HepG2 (cell line): ENCODE results near the gene CD58. TPM values are rescaled to one million over a fixed set of nuclear protein-coding genes. Genes with fewer than 3 reads are reported as not detected.
A peak's percentile ranks its signal among the peaks of the same experiment; 100 is the strongest.

Experiments used
- ARID2 ChIP-seq: sonication (generic); formaldehyde crosslinking; IDR thresholded peaks from 2 replicates; pipeline ENCODE4 v1.8.1; 2022; ENCODE audit warnings: mild to moderate bottlenecking, missing genetic modification reagents, borderline replicate concordance
- HES4 ChIP-seq: sonication (generic); formaldehyde crosslinking; IDR thresholded peaks from 2 replicates; pipeline ENCODE4 v1.9.0; 2021; ENCODE audit warnings: mild to moderate bottlenecking, missing genetic modification reagents, borderline replicate concordance
- KLF6 ChIP-seq: IDR thresholded peaks from 2 replicates; pipeline ENCODE4 v1.8.0; 2016; ENCODE audit warnings: missing biosample characterization, missing genetic modification reagents
- NONO ChIP-seq, 2 experiments: fragments of 450-650 bp in 1 of 2; sonication (generic) in 1 of 2; formaldehyde crosslinking in 1 of 2; IDR thresholded peaks in 1 of 2; conservative IDR thresholded peaks in 1 of 2; 2 replicates each; pipeline versions ENCODE4 v1.6.1 to v1.8.0; 2017 to 2022; ENCODE audit warnings: mild to moderate bottlenecking in 1 of 2, missing genetic modification reagents in 1 of 2, moderate library complexity in 1 of 2
- PRMT3 ChIP-seq: sonication (generic); formaldehyde crosslinking; IDR thresholded peaks from 2 replicates; pipeline ENCODE4 v1.8.1; 2022; ENCODE audit warnings: low read depth, mild to moderate bottlenecking, moderate library complexity, missing genetic modification reagents, borderline replicate concordance
- SAFB2 ChIP-seq: sonication (generic); formaldehyde crosslinking; IDR thresholded peaks from 2 replicates; pipeline ENCODE4 v1.5.1; 2020; ENCODE audit warnings: missing genetic modification reagents, low read depth, mild to moderate bottlenecking, borderline replicate concordance
- SOX13 ChIP-seq, 3 experiments: fragments of 450-650 bp in 1 of 3; sonication (generic) in 1 of 3; formaldehyde crosslinking in 1 of 3; IDR thresholded peaks in 2 of 3; conservative IDR thresholded peaks in 1 of 3; 2 replicates each; pipeline versions ENCODE4 v1.5.0 to v1.6.1; 2016 to 2020; ENCODE audit warnings: antibody characterized with exemption in 1 of 3, mild to moderate bottlenecking in 1 of 3, missing compliant biosample characterization in 1 of 3, missing genetic modification reagents in 1 of 3, moderate library complexity in 1 of 3
- SYNCRIP ChIP-seq: fragments of 200-400 bp; formaldehyde crosslinking; IDR thresholded peaks from 2 replicates; pipeline ENCODE4 v1.6.1; 2018; ENCODE audit warnings: mild to moderate bottlenecking, low read depth, low read length; ENCODE audit not compliant: insufficient read depth
- TCF12 ChIP-seq, 2 experiments: fragments of 450-650 bp in 1 of 2; sonication (generic) in 1 of 2; formaldehyde crosslinking in 1 of 2; IDR thresholded peaks; 2 replicates each; pipeline versions ENCODE4 v1.6.1 to v1.8.0; 2017 to 2022; ENCODE audit warnings: antibody characterized with exemption in 1 of 2, mild to moderate bottlenecking in 1 of 2, missing genetic modification reagents in 1 of 2, moderate library complexity in 1 of 2
- TEAD2 ChIP-seq: sonication (generic); formaldehyde crosslinking; IDR thresholded peaks from 2 replicates; pipeline ENCODE4 v1.9.0; 2021; ENCODE audit warnings: missing genetic modification reagents
- ZFYVE20 ChIP-seq: sonication (generic); formaldehyde crosslinking; IDR thresholded peaks from 2 replicates; pipeline ENCODE4 v1.8.0; 2023; ENCODE audit warnings: low read depth, mild to moderate bottlenecking, moderate library complexity, missing genetic modification reagents, borderline replicate concordance
- ZMYM3 ChIP-seq: sonication (generic); formaldehyde crosslinking; IDR thresholded peaks from 2 replicates; pipeline ENCODE4 v1.5.1; 2020; ENCODE audit warnings: mild to moderate bottlenecking, missing genetic modification reagents
- ZNF234 ChIP-seq: sonication (generic); formaldehyde crosslinking; conservative IDR thresholded peaks from 2 replicates; pipeline ENCODE4 v1.5.1; 2020; ENCODE audit warnings: mild to moderate bottlenecking, missing genetic modification reagents
- ZNF552 ChIP-seq: sonication (generic); formaldehyde crosslinking; IDR thresholded peaks from 2 replicates; pipeline ENCODE4 v1.9.0; 2022; ENCODE audit warnings: missing genetic modification reagents, mild to moderate bottlenecking, borderline replicate concordance
- polyA plus RNA-seq, 8 experiments: library from polyadenylated mRNA; depleted of rRNA in 3 of 8; stranded (reverse) in 7 of 8; unstranded in 1 of 8; fragments of >200 nt; fragmentation: Illumina TruSeq in 4 of 8; extraction: Trizol in 4 of 8; gene quantifications; 2 replicates each; pipeline versions ENCODE4 v1.2.1 to v1.2.3, GENCODE V29; 2011 to 2016; ENCODE audit warnings: low read depth in 4 of 8, missing spikeins in 1 of 8, mixed read lengths in 1 of 8; ENCODE audit not compliant: insufficient read depth in 1 of 8
- total RNA-seq, 5 experiments: library from RNA; depleted of rRNA; stranded (reverse); fragments of >200 nt; fragmentation: Illumina TruSeq; extraction: Trizol; gene quantifications; 2 replicates each; pipeline ENCODE4 v1.2.3, GENCODE V29; 2016; ENCODE audit warnings: low read depth in 1 of 5
- TF ChIP-seq, protein P1 (sequence below): sonication (generic); formaldehyde crosslinking; IDR thresholded peaks from 2 replicates; pipeline ENCODE4 v1.4.0; 2020; ENCODE audit warnings: missing genetic modification reagents
- TF ChIP-seq, protein P2 (sequence below): sonication (generic); formaldehyde crosslinking; IDR thresholded peaks from 2 replicates; pipeline ENCODE4 v1.4.0; 2020; ENCODE audit warnings: missing genetic modification reagents, low read depth, mild to moderate bottlenecking, borderline replicate concordance
- TF ChIP-seq, protein P3 (sequence below): IDR thresholded peaks from 2 replicates; pipeline ENCODE4 v1.4.0; 2020; ENCODE audit warnings: mild to moderate bottlenecking, missing genetic modification reagents
- TF ChIP-seq, protein P4 (sequence below): sonication (generic); formaldehyde crosslinking; IDR thresholded peaks from 2 replicates; pipeline ENCODE4 v1.5.1; 2020; ENCODE audit warnings: missing genetic modification reagents, mild to moderate bottlenecking, borderline replicate concordance

Gene CD58
- total and polyA plus RNA-seq, 2 of the 13 experiments (the other 11 are each of a cell fraction or from before 2014, with no cell fraction given) = 9.4 to 13.5 TPM

DNA sequence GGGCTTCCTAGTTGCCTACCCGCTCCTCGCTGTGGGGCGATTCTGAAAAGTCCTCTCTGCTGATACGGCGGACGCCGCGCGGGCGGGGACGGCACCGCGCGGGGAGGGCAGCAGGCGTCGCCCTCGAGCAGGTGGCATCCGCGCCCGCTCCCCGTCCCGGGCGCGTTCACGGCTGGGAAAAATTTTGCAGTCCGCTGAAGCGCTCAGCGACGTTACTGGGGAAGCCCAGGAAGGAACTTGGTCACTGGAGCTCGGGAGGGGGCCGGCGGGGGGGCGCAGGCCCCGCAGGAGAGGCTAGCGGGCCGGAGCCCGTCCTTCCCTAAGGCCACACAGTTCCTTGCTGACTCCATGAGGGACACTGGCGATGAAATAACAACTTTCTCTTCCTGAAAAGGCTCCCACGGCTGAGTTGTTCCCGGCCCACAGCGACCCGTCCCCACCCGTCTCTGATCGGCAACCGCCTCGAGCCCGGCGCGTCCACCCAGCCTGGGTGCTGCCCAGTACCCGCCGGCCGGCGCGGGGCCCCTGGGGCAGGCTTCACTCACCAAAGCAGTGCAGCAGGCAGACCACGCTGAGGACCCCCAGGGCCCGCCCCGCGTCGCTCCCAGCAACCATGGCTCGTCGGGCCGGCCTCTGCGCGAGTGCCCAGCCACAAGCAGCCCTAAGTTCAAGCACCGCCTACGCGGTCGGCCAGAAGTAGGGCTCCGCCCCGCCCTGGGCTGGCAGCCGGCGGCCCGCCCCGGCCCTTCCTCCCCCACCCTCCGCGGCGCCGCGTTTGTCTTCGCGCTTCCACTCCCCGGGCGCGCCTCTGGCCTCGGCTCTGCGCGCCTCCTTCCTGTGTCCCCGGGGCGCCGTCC is at the start of gene CD58 (continued):
- TF ChIP-seq, protein P1, sequence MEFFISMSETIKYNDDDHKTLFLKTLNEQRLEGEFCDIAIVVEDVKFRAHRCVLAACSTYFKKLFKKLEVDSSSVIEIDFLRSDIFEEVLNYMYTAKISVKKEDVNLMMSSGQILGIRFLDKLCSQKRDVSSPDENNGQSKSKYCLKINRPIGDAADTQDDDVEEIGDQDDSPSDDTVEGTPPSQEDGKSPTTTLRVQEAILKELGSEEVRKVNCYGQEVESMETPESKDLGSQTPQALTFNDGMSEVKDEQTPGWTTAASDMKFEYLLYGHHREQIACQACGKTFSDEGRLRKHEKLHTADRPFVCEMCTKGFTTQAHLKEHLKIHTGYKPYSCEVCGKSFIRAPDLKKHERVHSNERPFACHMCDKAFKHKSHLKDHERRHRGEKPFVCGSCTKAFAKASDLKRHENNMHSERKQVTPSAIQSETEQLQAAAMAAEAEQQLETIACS (CRISPR knock-in tag) = peak; percentile 93
- TF ChIP-seq ZNF234 (CRISPR knock-in tag) (0 out of 2 replicates have a peak, but pooled peaks have one; percentile 15), SAFB2 (no peak), HES4 (CRISPR knock-in tag) (peak; percentile 41; the same call in 1 of the 2 replicates), ARID2 (CRISPR knock-in tag) (no peak), SYNCRIP (no peak), ZFYVE20 (CRISPR knock-in tag) (no peak), ZMYM3 (no peak), KLF6 (CRISPR knock-in tag) (peak; percentile 56; the same call in 1 of the 2 replicates), PRMT3 (CRISPR knock-in tag) (peak; percentile 51; the same call in 1 of the 2 replicates), ZNF552 (CRISPR knock-in tag) (peak; percentile 38; the same call in 1 of the 2 replicates), SOX13 (IDR thresholded peaks at IDR 0.05) (no peak), SOX13 (CRISPR knock-in tag; conservative IDR thresholded peaks at IDR 0.05 in 1 of 2, IDR thresholded peaks at IDR 0.05 in 1 of 2) (peak in 1 of 2 experiments; percentile 18; a peak in 1 of 4 replicates), NONO (IDR thresholded peaks at IDR 0.05) (no peak), NONO (CRISPR knock-in tag; conservative IDR thresholded peaks at IDR 0.05) (peak; percentile 61), TCF12 (IDR thresholded peaks at IDR 0.05) (no peak), TCF12 (CRISPR knock-in tag; IDR thresholded peaks at IDR 0.05) (0 out of 2 replicates have a peak, but pooled peaks have one; percentile 71), TEAD2 (CRISPR knock-in tag) (no peak)
- TF ChIP-seq, protein P2, sequence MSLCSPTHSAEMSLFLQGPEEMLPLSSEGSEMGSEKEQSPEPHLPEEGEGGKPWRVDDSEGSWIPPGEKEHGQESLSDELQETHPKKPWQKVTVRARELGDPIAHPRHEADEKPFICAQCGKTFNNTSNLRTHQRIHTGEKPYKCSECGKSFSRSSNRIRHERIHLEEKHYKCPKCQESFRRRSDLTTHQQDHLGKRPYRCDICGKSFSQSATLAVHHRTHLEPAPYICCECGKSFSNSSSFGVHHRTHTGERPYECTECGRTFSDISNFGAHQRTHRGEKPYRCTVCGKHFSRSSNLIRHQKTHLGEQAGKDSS (CRISPR knock-in tag) = no peak
- TF ChIP-seq, protein P3, sequence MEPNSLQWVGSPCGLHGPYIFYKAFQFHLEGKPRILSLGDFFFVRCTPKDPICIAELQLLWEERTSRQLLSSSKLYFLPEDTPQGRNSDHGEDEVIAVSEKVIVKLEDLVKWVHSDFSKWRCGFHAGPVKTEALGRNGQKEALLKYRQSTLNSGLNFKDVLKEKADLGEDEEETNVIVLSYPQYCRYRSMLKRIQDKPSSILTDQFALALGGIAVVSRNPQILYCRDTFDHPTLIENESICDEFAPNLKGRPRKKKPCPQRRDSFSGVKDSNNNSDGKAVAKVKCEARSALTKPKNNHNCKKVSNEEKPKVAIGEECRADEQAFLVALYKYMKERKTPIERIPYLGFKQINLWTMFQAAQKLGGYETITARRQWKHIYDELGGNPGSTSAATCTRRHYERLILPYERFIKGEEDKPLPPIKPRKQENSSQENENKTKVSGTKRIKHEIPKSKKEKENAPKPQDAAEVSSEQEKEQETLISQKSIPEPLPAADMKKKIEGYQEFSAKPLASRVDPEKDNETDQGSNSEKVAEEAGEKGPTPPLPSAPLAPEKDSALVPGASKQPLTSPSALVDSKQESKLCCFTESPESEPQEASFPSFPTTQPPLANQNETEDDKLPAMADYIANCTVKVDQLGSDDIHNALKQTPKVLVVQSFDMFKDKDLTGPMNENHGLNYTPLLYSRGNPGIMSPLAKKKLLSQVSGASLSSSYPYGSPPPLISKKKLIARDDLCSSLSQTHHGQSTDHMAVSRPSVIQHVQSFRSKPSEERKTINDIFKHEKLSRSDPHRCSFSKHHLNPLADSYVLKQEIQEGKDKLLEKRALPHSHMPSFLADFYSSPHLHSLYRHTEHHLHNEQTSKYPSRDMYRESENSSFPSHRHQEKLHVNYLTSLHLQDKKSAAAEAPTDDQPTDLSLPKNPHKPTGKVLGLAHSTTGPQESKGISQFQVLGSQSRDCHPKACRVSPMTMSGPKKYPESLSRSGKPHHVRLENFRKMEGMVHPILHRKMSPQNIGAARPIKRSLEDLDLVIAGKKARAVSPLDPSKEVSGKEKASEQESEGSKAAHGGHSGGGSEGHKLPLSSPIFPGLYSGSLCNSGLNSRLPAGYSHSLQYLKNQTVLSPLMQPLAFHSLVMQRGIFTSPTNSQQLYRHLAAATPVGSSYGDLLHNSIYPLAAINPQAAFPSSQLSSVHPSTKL (CRISPR knock-in tag) = 0 out of 2 replicates have a peak, but pooled peaks have one; percentile 16
- TF ChIP-seq, protein P4, sequence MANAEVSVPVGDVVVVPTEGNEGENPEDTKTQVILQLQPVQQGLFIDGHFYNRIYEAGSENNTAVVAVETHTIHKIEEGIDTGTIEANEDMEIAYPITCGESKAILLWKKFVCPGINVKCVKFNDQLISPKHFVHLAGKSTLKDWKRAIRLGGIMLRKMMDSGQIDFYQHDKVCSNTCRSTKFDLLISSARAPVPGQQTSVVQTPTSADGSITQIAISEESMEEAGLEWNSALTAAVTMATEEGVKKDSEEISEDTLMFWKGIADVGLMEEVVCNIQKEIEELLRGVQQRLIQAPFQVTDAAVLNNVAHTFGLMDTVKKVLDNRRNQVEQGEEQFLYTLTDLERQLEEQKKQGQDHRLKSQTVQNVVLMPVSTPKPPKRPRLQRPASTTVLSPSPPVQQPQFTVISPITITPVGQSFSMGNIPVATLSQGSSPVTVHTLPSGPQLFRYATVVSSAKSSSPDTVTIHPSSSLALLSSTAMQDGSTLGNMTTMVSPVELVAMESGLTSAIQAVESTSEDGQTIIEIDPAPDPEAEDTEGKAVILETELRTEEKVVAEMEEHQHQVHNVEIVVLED (CRISPR knock-in tag) = peak; percentile 18; the same call in 1 of the 2 replicates
